ENCODE results near the gene COX19. TPM values are rescaled to one million over a fixed set of nuclear protein-coding genes. Genes with fewer than 3 reads are reported as not detected.

The COX19 gene
- total RNA-seq, 4 donors from 2014 or later, result 11.6 to 55.2 (median 13.2) TPM

DNA sequence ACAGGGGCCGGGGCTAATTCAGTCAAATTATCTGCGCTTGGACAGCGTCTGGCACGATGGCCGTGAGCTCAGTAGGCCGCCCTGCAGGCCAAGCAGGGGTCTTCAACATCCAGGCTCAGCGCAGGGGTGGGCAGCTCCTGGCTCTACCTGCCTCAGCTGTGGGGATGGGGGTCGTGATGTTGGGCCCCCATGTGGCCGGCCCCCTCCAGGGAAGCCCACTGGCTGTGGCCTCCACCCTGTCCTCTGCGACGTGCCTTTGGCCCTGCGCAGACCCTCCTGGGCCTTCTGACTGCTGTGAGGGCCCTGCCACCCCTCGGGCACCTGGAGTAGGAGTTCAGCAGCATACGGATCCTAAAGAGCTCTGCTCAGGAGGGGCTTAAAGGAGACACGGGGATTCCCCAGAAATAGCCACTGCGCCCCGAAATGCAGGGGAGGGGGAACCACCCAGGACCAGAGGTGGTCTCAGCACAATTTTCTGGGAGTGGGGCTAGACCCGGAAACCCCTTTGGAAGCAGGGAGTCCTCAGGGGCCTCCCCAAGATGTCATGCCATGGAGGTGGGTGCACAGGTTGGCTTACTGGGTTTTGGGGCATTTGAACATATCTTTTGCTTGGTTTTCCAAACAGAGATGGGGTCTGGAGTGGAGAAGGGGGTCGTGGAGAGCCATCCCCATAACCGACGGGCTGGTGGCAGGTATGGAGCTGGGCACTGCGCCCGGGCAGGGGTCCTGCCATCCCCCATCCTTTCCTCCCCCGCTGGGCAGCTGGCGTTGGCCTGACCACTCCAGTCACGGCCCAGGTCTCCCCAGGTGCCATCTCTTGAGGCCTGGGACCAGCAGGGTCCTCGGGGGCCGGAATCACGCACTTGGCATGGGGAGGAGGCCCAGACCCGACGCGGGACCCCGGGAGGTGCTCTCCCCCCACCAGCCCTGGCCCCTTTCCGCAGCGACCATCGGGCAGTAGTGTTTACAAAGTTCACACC lies 16.8 kb downstream of the COX19 start:
- no peaks in the 10 kb centered on the region for H3K9me3 ChIP-seq
- WGBS, result 80% methylated on average over 16 of the region's 36 CpGs
- peak in 1 of 2 donors; percentile 57 for DNase-seq (ENCODE audit: low spot score in 2 of 2)
- no peak overlapping the region for H3K4me3 ChIP-seq
- H3K27me3 ChIP-seq, result peaks cover 34% of the 10 kb centered on the region
- TF ChIP-seq POLR2AphosphoS5 (IDR thresholded peaks at IDR 0.05) (no peak), CTCF (IDR thresholded peaks at IDR 0.05) (no peak)
- H3K36me3 ChIP-seq, result no peaks in the 10 kb centered on the region
- H3K4me1 ChIP-seq, result peaks cover 13% of the 10 kb centered on the region
- H3K27ac ChIP-seq, result no peak overlapping the region

DNA sequence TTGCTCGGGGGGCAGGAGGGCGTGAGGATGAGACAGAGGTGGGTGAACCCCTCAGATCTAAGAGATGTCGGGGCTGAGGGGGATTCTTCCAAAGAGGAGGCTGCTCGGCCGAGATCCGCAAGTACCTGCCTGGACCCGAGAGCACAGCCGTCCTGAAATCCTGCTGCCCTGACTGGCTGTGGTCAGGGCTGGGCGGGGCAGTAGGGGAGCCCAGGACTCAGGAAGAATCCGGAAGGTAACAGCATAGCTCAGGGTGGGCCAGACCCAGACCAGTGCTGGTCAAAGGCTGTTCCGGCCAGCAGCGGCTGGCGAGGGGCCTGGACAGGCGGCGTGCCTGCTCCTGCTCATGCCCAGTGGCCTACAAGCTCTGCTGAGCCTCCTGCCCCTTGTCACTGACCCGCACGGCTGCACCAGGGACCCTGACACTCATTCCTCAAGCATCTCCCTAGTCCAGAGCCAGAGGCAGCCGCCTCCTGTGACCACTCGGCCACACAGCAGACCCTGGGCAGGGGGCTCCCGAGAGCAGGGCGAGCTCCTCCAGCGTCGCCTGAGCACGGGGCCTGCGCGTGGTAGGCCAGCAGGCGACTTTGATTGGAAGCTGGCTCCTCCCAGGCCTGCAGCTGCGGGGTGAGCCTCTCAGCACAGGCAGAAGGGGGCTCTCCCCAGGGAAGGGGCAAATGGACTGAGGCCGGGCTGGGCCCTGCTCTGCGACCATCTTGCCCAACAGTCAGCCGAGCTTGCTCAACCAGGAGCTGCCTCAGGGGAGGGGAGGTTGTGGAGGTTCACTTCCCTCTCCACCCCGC lies 17.7 kb downstream of the COX19 start:
- Histone ChIP-seq H3K9me3 (no peaks in the 10 kb centered on the region), H3K36me3 (no peaks in the 10 kb centered on the region), H3K27ac (no peak overlapping the region), H3K4me3 (no peak overlapping the region), H3K27me3 (peaks cover 39% of the 10 kb centered on the region), H3K4me1 (peaks cover 12% of the 10 kb centered on the region)
- peak in 1 of 2 donors; percentile 69 for DNase-seq (ENCODE audit: low spot score in 2 of 2)
- no peak for TF ChIP-seq POLR2A (IDR thresholded peaks at IDR 0.05)
- no peak for TF ChIP-seq EP300 (IDR thresholded peaks at IDR 0.05)
- TF ChIP-seq CTCF (IDR thresholded peaks at IDR 0.05), result no peak
- TF ChIP-seq POLR2AphosphoS5 (IDR thresholded peaks at IDR 0.05), result no peak
- 83% methylated on average over 7 of the region's 32 CpGs for WGBS

GRCh38 chr7:956031-956430 lies 19.3 kb downstream of the COX19 start:
- no peak overlapping the region for H3K4me3 ChIP-seq
- H3K27ac ChIP-seq, result no peak overlapping the region
- H3K27me3 ChIP-seq, result peaks cover 44% of the 10 kb centered on the region
- DNase-seq (ENCODE audit: low spot score in 2 of 2), result peak in 1 of 2 donors; percentile 40
- TF ChIP-seq CTCF (IDR thresholded peaks at IDR 0.05) (no peak), EP300 (IDR thresholded peaks at IDR 0.05) (no peak), POLR2AphosphoS5 (IDR thresholded peaks at IDR 0.05) (no peak)
- no peaks in the 10 kb centered on the region for H3K36me3 ChIP-seq
- 75% methylated on average over 10 of the region's 10 CpGs for WGBS
- peaks cover 12% of the 10 kb centered on the region for H3K4me1 ChIP-seq
- no peaks in the 10 kb centered on the region for H3K9me3 ChIP-seq

- Histone ChIP-seq H3K9me3 (no peaks in the 10 kb centered on the region), H3K36me3 (no peaks in the 10 kb centered on the region), H3K27ac (peak within 1 kb of the TSS; percentile 29), H3K4me3 (peak within 1 kb of the TSS; percentile 69), H3K27me3 (peaks cover 44% of the 10 kb centered on the region), H3K4me1 (peaks cover 12% of the 10 kb centered on the region)
- DNase-seq (ENCODE audit: low spot score in 2 of 2), result peak in 1 of 2 donors; percentile 56
- WGBS, result no CpG with 5 or more reads among the region's 115 CpGs
- TF ChIP-seq CTCF (IDR thresholded peaks at IDR 0.05) (peak in 1 of 2 donors; percentile 7), POLR2A (IDR thresholded peaks at IDR 0.05) (no peak)
Measured at GRCh38 chr7:954330-955238, 20.8 kb downstream of the COX19 start, which contains the start of gene ADAP1. TSS of gene ADAP1 (minus strand) at chr7:954680. CDS start at chr7:954477, 203 bp downstream.
